Body of pancreas (tissue), 4 donors: ENCODE data around the gene RABGGTA.

Experiments used
- CTCF ChIP-seq, 7 experiments: fragments of 450-650 bp in 4 of 7; fragments of 200-600 bp in 3 of 7; sonication (generic) in 3 of 7; IDR thresholded peaks; one replicate each; pipeline ENCODE4 v1.5.1; 2016 to 2019; ENCODE audit warnings: antibody characterized with exemption in 7 of 7
- POLR2A ChIP-seq, 3 donors: fragments of 450-650 bp; IDR thresholded peaks; one replicate each; pipeline ENCODE4 v1.6.1; 2016; ENCODE audit warnings: antibody characterized with exemption in 3 of 3, mild to moderate bottlenecking in 2 of 3

- no peak for TF ChIP-seq CTCF (IDR thresholded peaks at IDR 0.05)
- no peak for TF ChIP-seq POLR2A (IDR thresholded peaks at IDR 0.05)
These were observed 15.6 kb upstream of the RABGGTA start for GRCh38 chr14:24286996-24287395.
